ENCODE data around the gene RPL18.

RPL18 gene

DNA sequence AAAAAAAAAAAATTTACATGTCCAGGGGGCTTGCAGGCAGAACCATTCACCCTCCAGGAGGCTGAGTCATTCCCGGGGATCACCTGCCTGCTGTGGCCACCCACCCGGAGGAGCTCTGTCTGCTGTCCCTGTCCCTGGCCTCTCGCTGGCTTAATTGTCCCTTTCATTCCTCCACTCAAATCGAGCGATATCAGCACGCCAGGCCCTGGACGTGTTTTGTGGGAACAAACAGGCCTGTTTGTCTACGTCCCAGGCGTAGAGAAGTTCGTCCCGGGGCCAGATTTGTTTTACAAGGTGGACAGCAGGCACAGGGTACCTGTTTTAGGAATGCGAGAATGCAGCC lies 45.8 kb downstream of the RPL18 start:
- no peak for DNase-seq

DNA sequence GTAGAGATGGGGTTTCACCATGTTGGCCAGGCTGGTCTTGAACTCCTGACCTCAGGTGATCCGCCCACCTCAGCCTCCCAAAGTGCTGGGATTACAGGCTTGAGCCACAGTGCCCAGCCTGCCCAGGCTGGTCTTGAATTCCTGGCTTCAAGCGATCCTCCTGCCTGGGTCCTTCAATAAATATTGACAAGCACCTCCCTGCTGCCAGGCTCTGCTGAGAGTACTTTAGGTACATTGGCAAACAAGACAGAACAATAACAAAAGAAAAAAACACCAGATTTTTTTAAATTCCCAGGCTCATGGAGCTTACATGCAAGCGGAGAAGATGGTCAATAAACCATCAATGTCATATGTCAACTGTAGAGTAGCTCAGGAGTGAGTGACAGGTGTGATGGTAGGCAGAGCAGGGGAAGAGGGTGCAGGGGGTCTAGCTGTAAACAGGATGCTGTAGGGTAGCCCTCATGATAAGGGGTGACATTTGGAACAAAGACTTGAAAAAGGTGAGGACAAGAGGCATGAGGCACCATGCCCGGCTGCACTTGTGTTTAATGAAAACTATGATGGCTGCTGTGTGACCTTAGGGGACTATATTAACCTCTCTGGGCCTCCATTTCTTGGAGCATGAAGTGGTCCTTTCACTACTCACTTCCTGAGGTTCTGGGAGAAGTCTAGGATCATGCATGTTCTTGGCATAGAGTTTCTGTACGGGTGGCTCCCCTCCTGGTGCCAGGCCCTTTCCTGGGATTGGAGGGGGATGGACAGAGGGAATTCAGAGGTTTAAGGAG lies 47.4 kb downstream of the RPL18 start:
- no peak for DNase-seq

DNA sequence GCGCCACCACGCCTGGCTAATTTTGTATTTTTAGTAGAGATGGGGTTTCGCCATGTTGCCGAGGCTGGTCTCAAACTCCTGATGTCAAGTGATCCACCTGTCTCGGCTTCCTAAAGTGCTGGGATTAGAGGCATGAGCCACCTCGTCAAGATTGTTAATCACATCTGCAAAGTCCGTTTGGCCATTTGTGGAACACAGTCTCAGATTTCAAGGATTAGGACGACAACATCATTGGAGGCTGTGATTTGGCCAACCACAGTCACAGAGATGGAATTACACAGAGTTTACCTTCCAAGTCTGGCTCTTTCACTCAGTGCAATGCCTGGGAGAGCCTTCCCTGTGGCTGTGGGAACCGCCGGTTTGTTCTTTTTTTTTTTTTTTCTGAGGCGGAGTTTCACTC lies 49.2 kb downstream of the RPL18 start:
- DNase-seq, result no peak

DNA sequence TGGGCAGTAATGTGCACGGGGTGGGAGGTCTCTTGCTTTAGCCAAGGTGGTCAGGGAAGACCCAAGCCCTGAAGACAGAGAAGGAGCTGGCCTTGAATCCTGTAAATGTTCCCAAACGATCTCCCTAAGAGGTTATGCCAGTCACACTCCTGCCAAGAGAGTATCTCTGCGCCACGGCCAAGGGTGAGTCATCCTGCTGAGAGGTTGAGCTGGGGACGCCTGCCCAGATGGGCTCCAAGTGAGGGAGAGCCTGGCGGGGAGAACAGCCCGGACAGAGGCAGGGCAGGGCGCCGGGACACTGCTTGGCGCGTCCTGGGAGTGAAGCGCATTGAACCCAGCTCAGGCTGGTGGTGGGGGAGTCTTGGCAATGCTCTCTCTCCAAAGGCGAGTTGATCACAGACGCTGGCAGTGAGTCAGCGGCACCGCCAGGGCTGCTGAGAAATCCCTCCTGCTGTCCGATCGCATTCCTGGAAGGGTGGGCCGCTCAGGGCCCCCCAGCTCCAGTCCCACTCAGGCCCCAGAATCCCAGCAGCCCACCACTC lies 50.6 kb downstream of the RPL18 start:
- no peak for DNase-seq
